IMR-90 (cell line): Measurements from ENCODE around the gene PIEZO1. TPM values are rescaled to one million over a fixed set of nuclear protein-coding genes. Genes with fewer than 3 reads are reported as not detected.

Source experiments
- ATAC-seq: fragments of 200-7000 bp; cut with Tn5 transposase; 2 replicates; pipeline ENCODE4 v1.9.1; 2020; ENCODE audit warnings: low read depth, mild to moderate bottlenecking, moderate library complexity
- BruUV-seq: library from RNA; stranded (reverse); fragments of 400-500 nt; replicated peaks from 2 replicates; lab custom pipeline; 2021; lab: Mats Ljungman, UMichigan
- CTCF ChIA-PET: fragments of 300-600 bp; formaldehyde crosslinking; extraction: SDS; loops from one replicate; lab custom pipeline; 2021; ENCODE audit warnings: antibody characterized with exemption; lab: Yijun Ruan, JAX
- POLR2A ChIA-PET: fragments of 300-600 bp; sonication (Branson Sonifier 250); formaldehyde crosslinking; loops from one replicate; lab custom pipeline; 2022; ENCODE audit warnings: antibody characterized with exemption; ENCODE audit not compliant: unreplicated experiment; lab: Charles Lee
- DNase-seq: peaks from one replicate; pipeline ENCODE4 v3.0.0; 2013
- H2AFZ ChIP-seq: replicated peaks from 2 replicates; pipeline ENCODE3; 2013; ENCODE audit warnings: low read length, mild to moderate bottlenecking; ENCODE audit not compliant: poor library complexity
- H2AK5ac ChIP-seq: 2 replicates; pipeline ENCODE4 v1.6.1; 2013; ENCODE audit warnings: low read depth, low read length, inconsistent platforms
- H2AK9ac ChIP-seq: replicated peaks from 2 replicates; pipeline ENCODE3; 2013; ENCODE audit warnings: mild to moderate bottlenecking, low read depth, low read length, moderate library complexity; ENCODE audit not compliant: poor library complexity
- H2BK120ac ChIP-seq: 2 replicates; pipeline ENCODE4 v1.6.1; 2013; ENCODE audit warnings: low read depth, low read length, inconsistent platforms
- H2BK15ac ChIP-seq: 3 replicates; pipeline ENCODE4 v1.6.1; 2013; ENCODE audit warnings: low read depth, low read length, inconsistent platforms
- H2BK20ac ChIP-seq: 2 replicates; pipeline ENCODE4 v1.6.1; 2013; ENCODE audit warnings: low read depth, mild to moderate bottlenecking, inconsistent platforms, low read length, moderate library complexity
- H2BK5ac ChIP-seq: 2 replicates; pipeline ENCODE4 v1.6.1; 2013; ENCODE audit warnings: mild to moderate bottlenecking, low read depth, low read length, inconsistent platforms; ENCODE audit not compliant: poor library complexity, severe bottlenecking
- H3K14ac ChIP-seq: replicated peaks from 2 replicates; pipeline ENCODE4 v1.6.1; 2013; ENCODE audit warnings: low read depth, low read length, inconsistent platforms
- H3K18ac ChIP-seq: 2 replicates; pipeline ENCODE4 v1.6.1; 2013; ENCODE audit warnings: low read depth, low read length, control low read depth
- H3K23ac ChIP-seq: 2 replicates; pipeline ENCODE4 v1.6.1; 2013; ENCODE audit warnings: low read depth, low read length, inconsistent platforms
- H3K27ac ChIP-seq: 2 replicates; pipeline ENCODE4 v1.5.1; 2013; ENCODE audit warnings: mild to moderate bottlenecking, control low read depth, low read length; ENCODE audit not compliant: insufficient read depth
- H3K27me3 ChIP-seq: 2 replicates; pipeline ENCODE4 v1.6.1; 2013; ENCODE audit warnings: low read length; ENCODE audit not compliant: control insufficient read depth, insufficient read depth
- H3K36me3 ChIP-seq: 2 replicates; pipeline ENCODE4 v1.6.1; 2013; ENCODE audit warnings: low read length, mixed read lengths; ENCODE audit not compliant: control insufficient read depth, insufficient read depth
- H3K4ac ChIP-seq: 2 replicates; pipeline ENCODE4 v1.6.1; 2013; ENCODE audit warnings: low read depth, low read length, inconsistent platforms
- H3K4me1 ChIP-seq: 2 replicates; pipeline ENCODE4 v1.6.1; 2013; ENCODE audit warnings: low read length, mixed read lengths; ENCODE audit not compliant: control insufficient read depth, insufficient read depth
- H3K4me2 ChIP-seq: 2 replicates; pipeline ENCODE4 v1.6.1; 2013; ENCODE audit warnings: low read depth, mild to moderate bottlenecking, control low read depth, low read length, moderate library complexity
- H3K4me3 ChIP-seq: 2 replicates; pipeline ENCODE4 v1.5.1; 2013; ENCODE audit warnings: low read depth, mild to moderate bottlenecking, control low read depth, low read length, moderate library complexity; ENCODE audit not compliant: insufficient read depth
- H3K56ac ChIP-seq: 2 replicates; pipeline ENCODE4 v1.6.1; 2013; ENCODE audit warnings: low read length, inconsistent platforms; ENCODE audit not compliant: insufficient read depth; ENCODE audit errors: extremely low read depth
- H3K79me1 ChIP-seq, 2 experiments: 2 replicates each; pipeline ENCODE4 v1.6.1; 2013; ENCODE audit warnings: low read length in 2 of 2, inconsistent platforms in 1 of 2, low read depth in 1 of 2
- H3K9ac ChIP-seq: 2 replicates; pipeline ENCODE4 v1.6.1; 2013; ENCODE audit warnings: low read depth, low read length, control low read depth
- H3K9me1 ChIP-seq: 2 replicates; pipeline ENCODE4 v1.6.1; 2013; ENCODE audit warnings: low read length, inconsistent platforms; ENCODE audit not compliant: insufficient read depth
- H3K9me3 ChIP-seq: 2 replicates; pipeline ENCODE4 v1.6.1; 2013; ENCODE audit warnings: low read length; ENCODE audit not compliant: control insufficient read depth, insufficient read depth
- H4K20me1 ChIP-seq: 2 replicates; pipeline ENCODE4 v1.6.1; 2013; ENCODE audit warnings: low read length, inconsistent platforms; ENCODE audit not compliant: insufficient read depth
- H4K5ac ChIP-seq: 2 replicates; pipeline ENCODE4 v1.6.1; 2013; ENCODE audit warnings: mild to moderate bottlenecking, low read depth, low read length, control low read depth
- H4K8ac ChIP-seq, 2 experiments: 2 replicates each; pipeline ENCODE4 v1.6.1; 2013; ENCODE audit warnings: low read depth in 2 of 2, low read length in 2 of 2, control low read depth in 1 of 2, inconsistent platforms in 1 of 2
- H4K91ac ChIP-seq: 2 replicates; pipeline ENCODE4 v1.6.1; 2013; ENCODE audit warnings: low read depth, low read length, inconsistent platforms; ENCODE audit not compliant: insufficient read depth
- BHLHE40 ChIP-seq: fragments of 150-350 bp; IDR thresholded peaks from 2 replicates; pipeline ENCODE4 v1.6.1; 2016; ENCODE audit warnings: mild to moderate bottlenecking, low read depth, low read length
- CEBPB ChIP-seq: IDR thresholded peaks from 2 replicates; pipeline ENCODE4 v1.6.1; 2012; ENCODE audit warnings: low read depth, low read length, improper control_type of control experiment
- CHD1 ChIP-seq: IDR thresholded peaks from 2 replicates; pipeline ENCODE4 v1.6.1; 2012; ENCODE audit warnings: low read depth, low read length, improper control_type of control experiment
- FOS ChIP-seq: fragments of 150-350 bp; IDR thresholded peaks from 2 replicates; pipeline ENCODE4 v1.6.1; 2016; ENCODE audit warnings: low read depth, low read length
- MAFK ChIP-seq: IDR thresholded peaks from 2 replicates; pipeline ENCODE4 v1.6.1; 2012; ENCODE audit warnings: low read depth, low read length, improper control_type of control experiment
- MAZ ChIP-seq: IDR thresholded peaks from 2 replicates; pipeline ENCODE4 v1.6.1; 2012; ENCODE audit warnings: low read depth, mild to moderate bottlenecking, low read length, improper control_type of control experiment, moderate library complexity, borderline replicate concordance
- MXI1 ChIP-seq: IDR thresholded peaks from 2 replicates; pipeline ENCODE4 v1.6.1; 2012; ENCODE audit warnings: low read depth, mild to moderate bottlenecking, low read length, moderate library complexity, borderline replicate concordance
- NFE2L2 ChIP-seq: fragments of 150-350 bp; IDR thresholded peaks from 2 replicates; pipeline ENCODE4 v1.6.1; 2016; ENCODE audit warnings: low read depth, mild to moderate bottlenecking, low read length
- POLR2A ChIP-seq: IDR thresholded peaks from 2 replicates; pipeline ENCODE4 v1.6.1; 2012; ENCODE audit warnings: mild to moderate bottlenecking, low read depth, low read length
- RAD21 ChIP-seq: IDR thresholded peaks from 2 replicates; pipeline ENCODE4 v1.6.1; 2012; ENCODE audit warnings: low read length, improper control_type of control experiment
- RCOR1 ChIP-seq: IDR thresholded peaks from 2 replicates; pipeline ENCODE4 v1.6.1; 2012; ENCODE audit warnings: mild to moderate bottlenecking, low read length, improper control_type of control experiment; ENCODE audit not compliant: insufficient replicate concordance
- RFX5 ChIP-seq: IDR thresholded peaks from 2 replicates; pipeline ENCODE4 v1.8.0; 2012; ENCODE audit warnings: low read depth, mild to moderate bottlenecking, low read length, moderate library complexity
- SMC3 ChIP-seq: fragments of 150-350 bp; IDR thresholded peaks from 2 replicates; pipeline ENCODE4 v1.6.1; 2016; ENCODE audit warnings: low read depth, mild to moderate bottlenecking, antibody characterized with exemption, low read length, moderate library complexity
- WGBS, 2 experiments: methylation state at CpG; one replicate each; pipeline versions ENCODE4 v1.1.5 to v1.1.7; 2013; ENCODE audit warnings: missing lambda C conversion rate in 2 of 2; ENCODE audit not compliant: insufficient read length in 1 of 2; ENCODE audit errors: extremely low coverage in 2 of 2; 5-methylcytosine and 5-hydroxymethylcytosine counted together
- dilution Hi-C: fragments of 300-500 bp; cut with HindIII; formaldehyde crosslinking; loops from one replicate; pipeline ENCODE4 v1.14.3; 2018; ENCODE audit warnings: low sequenced_read_pairs; ENCODE audit not compliant: unreplicated experiment
- in situ Hi-C: fragments of 300-500 bp; cut with MboI; formaldehyde crosslinking; loops from 3 replicates; pipeline ENCODE4 v1.14.3; 2019; ENCODE audit warnings: low sequenced_read_pairs, inconsistent platforms, mixed read lengths
- intact Hi-C: fragments of 100-400 bp; cut with micrococcal nuclease; formaldehyde crosslinking; loops from 2 replicates; pipeline ENCODE4 v1.10.0; 2022
- polyA plus RNA-seq, 3 experiments: library from polyadenylated mRNA; depleted of rRNA; stranded (reverse); fragments of >200 nt; gene quantifications; 2 replicates each; pipeline ENCODE4 v1.2.3, GENCODE V29; 2012; ENCODE audit warnings: low replicate concordance in 1 of 3
- total RNA-seq: library from RNA; depleted of rRNA; stranded (reverse); fragments of >200 nt; gene quantifications from 2 replicates; pipeline ENCODE4 v1.2.3, GENCODE V29; 2012
- TF ChIP-seq, protein P1 (sequence below): conservative IDR thresholded peaks from 2 replicates; pipeline ENCODE4 v1.5.1; 2012; ENCODE audit warnings: mild to moderate bottlenecking, low read depth, low read length, improper control_type of control experiment
- TF ChIP-seq, protein P2 (sequence below): fragments of 150-350 bp; IDR thresholded peaks from 2 replicates; pipeline ENCODE4 v1.6.1; 2016; ENCODE audit warnings: low read depth, mild to moderate bottlenecking, low read length, moderate library complexity, borderline replicate concordance
- TF ChIP-seq, protein P3 (sequence below): fragments of 150-350 bp; IDR thresholded peaks from 2 replicates; pipeline ENCODE4 v1.6.1; 2017; ENCODE audit warnings: mild to moderate bottlenecking, antibody characterized with exemption, low read length, low read depth

The PIEZO1 gene
- total and polyA plus RNA-seq, 2 of the 4 experiments (the other 2 are of a cell fraction), result 36.2 to 372 TPM

DNA sequence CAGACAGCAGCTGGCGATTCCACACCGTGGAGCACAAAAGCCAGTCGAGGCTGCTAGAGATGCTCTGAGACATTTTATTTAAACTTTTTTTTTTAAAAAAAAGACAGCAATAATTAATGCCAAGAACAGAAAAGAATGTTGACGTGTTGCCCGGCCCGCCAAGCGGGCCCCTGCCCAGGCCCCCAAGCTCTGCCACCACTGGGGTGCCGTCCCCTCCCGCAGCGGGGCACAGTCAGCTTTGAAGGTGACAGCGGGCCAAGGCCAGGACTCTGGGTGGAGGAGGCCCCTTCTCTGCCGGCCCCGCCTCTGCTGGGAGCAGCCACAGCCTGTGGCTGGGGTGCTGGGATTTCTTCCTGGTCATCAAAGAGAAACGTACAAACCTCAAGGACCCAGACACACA is 88.6 kb downstream of the PIEZO1 start:
- Histone ChIP-seq H3K4me1 (peaks cover 8% of the 10 kb centered on the region), H2AK9ac (no peak overlapping the region), H4K5ac (no peak overlapping the region), H4K91ac (no peak overlapping the region), H4K8ac (no peak overlapping the region), H3K27me3 (no peaks in the 10 kb centered on the region; the same call in 1 of the 2 replicates), H3K4me2 (no peak overlapping the region), H3K23ac (no peak overlapping the region), H3K56ac (no peak overlapping the region), H2BK120ac (no peak overlapping the region), H3K9me1 (no peaks in the 10 kb centered on the region; the same call in none of the 2 replicates), H2AK5ac (no peak overlapping the region), H3K9ac (no peak overlapping the region), H3K9me3 (no peaks in the 10 kb centered on the region), H4K20me1 (no peaks in the 10 kb centered on the region; the same call in 1 of the 2 replicates), H2BK20ac (no peak overlapping the region), H3K79me1 (peaks cover 0 to 19% of the 10 kb centered on the region in 2 experiments; a peak in 2 of 4 replicates), H3K14ac (no peak overlapping the region), H2BK15ac (no peak overlapping the region), H3K18ac (no peak overlapping the region), H2AFZ (no peak overlapping the region), H3K27ac (no peak overlapping the region), H3K4ac (no peak overlapping the region), H3K4me3 (no peak overlapping the region), H3K36me3 (peaks cover 33% of the 10 kb centered on the region), H2BK5ac (no peak overlapping the region)
- POLR2A ChIA-PET, result no interaction called here
- no peak for TF ChIP-seq FOS
- no peak for TF ChIP-seq RCOR1
- TF ChIP-seq RFX5, result no peak
- TF ChIP-seq, protein P1, sequence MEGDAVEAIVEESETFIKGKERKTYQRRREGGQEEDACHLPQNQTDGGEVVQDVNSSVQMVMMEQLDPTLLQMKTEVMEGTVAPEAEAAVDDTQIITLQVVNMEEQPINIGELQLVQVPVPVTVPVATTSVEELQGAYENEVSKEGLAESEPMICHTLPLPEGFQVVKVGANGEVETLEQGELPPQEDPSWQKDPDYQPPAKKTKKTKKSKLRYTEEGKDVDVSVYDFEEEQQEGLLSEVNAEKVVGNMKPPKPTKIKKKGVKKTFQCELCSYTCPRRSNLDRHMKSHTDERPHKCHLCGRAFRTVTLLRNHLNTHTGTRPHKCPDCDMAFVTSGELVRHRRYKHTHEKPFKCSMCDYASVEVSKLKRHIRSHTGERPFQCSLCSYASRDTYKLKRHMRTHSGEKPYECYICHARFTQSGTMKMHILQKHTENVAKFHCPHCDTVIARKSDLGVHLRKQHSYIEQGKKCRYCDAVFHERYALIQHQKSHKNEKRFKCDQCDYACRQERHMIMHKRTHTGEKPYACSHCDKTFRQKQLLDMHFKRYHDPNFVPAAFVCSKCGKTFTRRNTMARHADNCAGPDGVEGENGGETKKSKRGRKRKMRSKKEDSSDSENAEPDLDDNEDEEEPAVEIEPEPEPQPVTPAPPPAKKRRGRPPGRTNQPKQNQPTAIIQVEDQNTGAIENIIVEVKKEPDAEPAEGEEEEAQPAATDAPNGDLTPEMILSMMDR, result no peak
- TF ChIP-seq RAD21, result no peak
- TF ChIP-seq, protein P2, sequence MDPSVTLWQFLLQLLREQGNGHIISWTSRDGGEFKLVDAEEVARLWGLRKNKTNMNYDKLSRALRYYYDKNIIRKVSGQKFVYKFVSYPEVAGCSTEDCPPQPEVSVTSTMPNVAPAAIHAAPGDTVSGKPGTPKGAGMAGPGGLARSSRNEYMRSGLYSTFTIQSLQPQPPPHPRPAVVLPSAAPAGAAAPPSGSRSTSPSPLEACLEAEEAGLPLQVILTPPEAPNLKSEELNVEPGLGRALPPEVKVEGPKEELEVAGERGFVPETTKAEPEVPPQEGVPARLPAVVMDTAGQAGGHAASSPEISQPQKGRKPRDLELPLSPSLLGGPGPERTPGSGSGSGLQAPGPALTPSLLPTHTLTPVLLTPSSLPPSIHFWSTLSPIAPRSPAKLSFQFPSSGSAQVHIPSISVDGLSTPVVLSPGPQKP, result no peak
- TF ChIP-seq POLR2A, result no peak
- TF ChIP-seq BHLHE40, result no peak
- no peak for TF ChIP-seq CHD1
- TF ChIP-seq, protein P3, sequence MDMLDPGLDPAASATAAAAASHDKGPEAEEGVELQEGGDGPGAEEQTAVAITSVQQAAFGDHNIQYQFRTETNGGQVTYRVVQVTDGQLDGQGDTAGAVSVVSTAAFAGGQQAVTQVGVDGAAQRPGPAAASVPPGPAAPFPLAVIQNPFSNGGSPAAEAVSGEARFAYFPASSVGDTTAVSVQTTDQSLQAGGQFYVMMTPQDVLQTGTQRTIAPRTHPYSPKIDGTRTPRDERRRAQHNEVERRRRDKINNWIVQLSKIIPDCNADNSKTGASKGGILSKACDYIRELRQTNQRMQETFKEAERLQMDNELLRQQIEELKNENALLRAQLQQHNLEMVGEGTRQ, result no peak
- no peak for TF ChIP-seq MXI1
- no peak for TF ChIP-seq SMC3
- no peak for TF ChIP-seq CEBPB
- TF ChIP-seq NFE2L2, result no peak
- TF ChIP-seq MAZ, result no peak
- TF ChIP-seq MAFK, result no peak
- in situ Hi-C loops, result no loop called here
- no TSS peak for BruUV-seq
- intact Hi-C loops, result no loop called here
- DNase-seq (no peak), ATAC-seq (no peak)
- WGBS, 2 experiments, result 100% methylated on average over 1 of the region's 14 CpGs; no CpG with 5 or more reads in 1 of the 2 experiments
- dilution Hi-C loops, result no loop called here
- CTCF ChIA-PET, result no interaction called here
